ENCODE data around the gene IFIT3. TPM values are rescaled to one million over a fixed set of nuclear protein-coding genes. Genes with fewer than 3 reads are reported as not detected.
A peak's percentile ranks its signal among the peaks of the same experiment; 100 is the strongest.

IFIT3 gene
- total and polyA plus RNA-seq, 12 donors: 8.1 to 88.6 (median 26.7) TPM

DNA sequence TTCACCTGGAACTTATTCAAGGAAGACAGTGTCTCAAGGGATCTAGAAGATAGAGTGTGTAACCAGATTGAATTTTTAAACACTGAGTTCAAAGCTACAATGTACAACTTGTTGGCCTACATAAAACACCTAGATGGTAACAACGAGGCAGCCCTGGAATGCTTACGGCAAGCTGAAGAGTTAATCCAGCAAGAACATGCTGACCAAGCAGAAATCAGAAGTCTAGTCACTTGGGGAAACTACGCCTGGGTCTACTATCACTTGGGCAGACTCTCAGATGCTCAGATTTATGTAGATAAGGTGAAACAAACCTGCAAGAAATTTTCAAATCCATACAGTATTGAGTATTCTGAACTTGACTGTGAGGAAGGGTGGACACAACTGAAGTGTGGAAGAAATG, 10.9 kb downstream of the IFIT3 start:
- Histone ChIP-seq H3K9me3 (replicated peaks in 1 of 3) (no peaks in the 10 kb centered on the region), H3K27me3 (no peaks in the 10 kb centered on the region), H3K36me3 (replicated peaks in 1 of 2) (peaks cover 0 to 9% of the 10 kb centered on the region in 2 donors), H3K27ac (no peak overlapping the region), H3K4me3 (no peak overlapping the region), H3K4me1 (replicated peaks in 1 of 2) (peaks cover 0 to 19% of the 10 kb centered on the region in 2 donors)
- TF ChIP-seq, protein P1, sequence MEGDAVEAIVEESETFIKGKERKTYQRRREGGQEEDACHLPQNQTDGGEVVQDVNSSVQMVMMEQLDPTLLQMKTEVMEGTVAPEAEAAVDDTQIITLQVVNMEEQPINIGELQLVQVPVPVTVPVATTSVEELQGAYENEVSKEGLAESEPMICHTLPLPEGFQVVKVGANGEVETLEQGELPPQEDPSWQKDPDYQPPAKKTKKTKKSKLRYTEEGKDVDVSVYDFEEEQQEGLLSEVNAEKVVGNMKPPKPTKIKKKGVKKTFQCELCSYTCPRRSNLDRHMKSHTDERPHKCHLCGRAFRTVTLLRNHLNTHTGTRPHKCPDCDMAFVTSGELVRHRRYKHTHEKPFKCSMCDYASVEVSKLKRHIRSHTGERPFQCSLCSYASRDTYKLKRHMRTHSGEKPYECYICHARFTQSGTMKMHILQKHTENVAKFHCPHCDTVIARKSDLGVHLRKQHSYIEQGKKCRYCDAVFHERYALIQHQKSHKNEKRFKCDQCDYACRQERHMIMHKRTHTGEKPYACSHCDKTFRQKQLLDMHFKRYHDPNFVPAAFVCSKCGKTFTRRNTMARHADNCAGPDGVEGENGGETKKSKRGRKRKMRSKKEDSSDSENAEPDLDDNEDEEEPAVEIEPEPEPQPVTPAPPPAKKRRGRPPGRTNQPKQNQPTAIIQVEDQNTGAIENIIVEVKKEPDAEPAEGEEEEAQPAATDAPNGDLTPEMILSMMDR (IDR thresholded peaks at IDR 0.05): no peak
- no peak for TF ChIP-seq POLR2A (IDR thresholded peaks at IDR 0.05)
- no peak for DNase-seq
- intact Hi-C loops (cut with DNase I): no loop called here
- 92 to 98% (median 96%) methylated on average over 3 of the region's 3 CpGs for WGBS, 4 donors

DNA sequence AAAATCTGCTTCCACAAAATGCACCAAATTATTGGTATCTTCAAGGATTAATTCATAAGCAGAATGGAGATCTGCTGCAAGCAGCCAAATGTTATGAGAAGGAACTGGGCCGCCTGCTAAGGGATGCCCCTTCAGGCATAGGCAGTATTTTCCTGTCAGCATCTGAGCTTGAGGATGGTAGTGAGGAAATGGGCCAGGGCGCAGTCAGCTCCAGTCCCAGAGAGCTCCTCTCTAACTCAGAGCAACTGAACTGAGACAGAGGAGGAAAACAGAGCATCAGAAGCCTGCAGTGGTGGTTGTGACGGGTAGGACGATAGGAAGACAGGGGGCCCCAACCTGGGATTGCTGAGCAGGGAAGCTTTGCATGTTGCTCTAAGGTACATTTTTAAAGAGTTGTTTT, 12.1 kb downstream of the IFIT3 start:
- no peak overlapping the region for H3K27ac ChIP-seq
- H3K9me3 ChIP-seq (replicated peaks in 1 of 3): no peaks in the 10 kb centered on the region
- no peak overlapping the region for H3K4me3 ChIP-seq
- intact Hi-C loops (cut with DNase I): no loop called here
- H3K4me1 ChIP-seq (replicated peaks in 1 of 2): peaks cover 0 to 10% of the 10 kb centered on the region in 2 donors
- WGBS, 4 donors: 92 to 97% (median 95%) methylated on average over 3 to 4 of the region's 4 CpGs
- no peak for DNase-seq
- no peak for TF ChIP-seq POLR2A (IDR thresholded peaks at IDR 0.05)
- TF ChIP-seq, protein P1 (IDR thresholded peaks at IDR 0.05): no peak
- no peaks in the 10 kb centered on the region for H3K27me3 ChIP-seq
- peaks cover 0 to 9% of the 10 kb centered on the region in 2 donors for H3K36me3 ChIP-seq (replicated peaks in 1 of 2)

DNA sequence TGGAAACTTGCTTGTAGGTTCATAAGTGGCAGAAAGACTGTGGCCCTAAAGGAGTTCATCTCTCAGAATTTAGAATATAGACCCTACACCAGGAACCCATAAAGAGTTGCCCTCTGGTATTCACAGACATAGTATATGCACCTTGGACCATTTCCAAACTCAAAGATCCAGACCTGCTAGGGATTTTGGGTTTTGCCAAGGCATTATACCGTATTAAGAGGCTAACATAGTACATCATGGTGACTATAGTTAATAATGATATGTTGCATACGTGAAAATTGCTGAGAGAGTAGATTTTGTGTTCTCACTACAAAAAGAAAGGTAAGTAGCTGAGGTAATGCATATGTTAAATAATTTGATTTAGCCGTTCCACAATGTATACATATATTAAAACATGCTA, 13.9 kb downstream of the IFIT3 start:
- intact Hi-C loops (cut with DNase I): no loop called here
- peaks cover 11% of the 10 kb centered on the region in 2 donors for H3K4me1 ChIP-seq (replicated peaks in 1 of 2)
- no peaks in the 10 kb centered on the region for H3K9me3 ChIP-seq (replicated peaks in 1 of 3)
- H3K4me3 ChIP-seq: peak overlapping the region in 1 of 4 donors; percentile 45
- no peaks in the 10 kb centered on the region for H3K27me3 ChIP-seq
- H3K36me3 ChIP-seq (replicated peaks in 1 of 2): peaks cover 0 to 9% of the 10 kb centered on the region in 2 donors
- DNase-seq: no peak
- no peak for TF ChIP-seq POLR2A (IDR thresholded peaks at IDR 0.05)
- TF ChIP-seq, protein P1 (IDR thresholded peaks at IDR 0.05): no peak
- no peak overlapping the region for H3K27ac ChIP-seq
- 87 to 95% (median 93%) methylated on average over 3 of the region's 3 CpGs for WGBS, 4 donors

DNA sequence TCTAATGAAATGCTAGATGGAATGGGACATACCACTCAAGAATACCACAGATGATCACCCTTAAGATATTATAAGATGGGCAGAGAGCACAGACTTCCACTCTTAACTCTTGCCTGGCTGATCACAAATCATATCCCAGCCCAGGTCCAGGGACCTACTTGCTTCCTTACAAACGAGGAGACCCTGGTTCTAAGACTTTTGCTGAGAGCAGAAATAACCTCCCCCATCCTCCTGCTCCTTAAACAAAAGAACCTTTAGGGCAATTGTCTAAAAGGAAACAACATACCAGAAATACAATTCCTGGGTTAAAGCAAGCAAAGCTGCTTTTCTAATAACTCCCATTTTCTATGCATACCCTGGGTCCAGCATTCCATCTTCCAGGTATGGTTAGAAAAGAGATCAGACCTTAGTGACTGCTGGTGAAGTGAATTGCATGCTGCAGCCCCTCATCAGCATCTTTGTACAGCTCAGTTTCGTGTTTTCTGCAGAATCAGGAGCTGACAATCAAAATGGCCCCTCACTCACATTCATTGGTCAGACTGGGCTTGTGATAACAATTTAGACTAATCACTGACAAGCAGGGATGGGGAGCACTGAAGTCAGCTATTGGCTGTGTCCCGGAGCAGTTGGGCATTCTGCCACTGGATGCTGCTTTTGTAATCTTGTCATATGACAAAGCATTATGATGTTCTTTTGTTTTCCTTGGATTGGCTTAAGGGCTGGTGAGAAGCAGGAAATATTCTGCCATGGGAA, 14.6 kb downstream of the IFIT3 start:
- peaks cover 0 to 9% of the 10 kb centered on the region in 2 donors for H3K36me3 ChIP-seq (replicated peaks in 1 of 2)
- intact Hi-C loops (cut with DNase I): no loop called here
- peaks cover 13 to 19% of the 10 kb centered on the region in 2 donors for H3K4me1 ChIP-seq (replicated peaks in 1 of 2)
- H3K27me3 ChIP-seq: no peaks in the 10 kb centered on the region
- peak; percentile 89 to 98 (median 94) for DNase-seq
- H3K27ac ChIP-seq: peak overlapping the region in 3 of 5 donors; percentile 40 to 63 (median 52)
- no peaks in the 10 kb centered on the region for H3K9me3 ChIP-seq (replicated peaks in 1 of 3)
- peak overlapping the region in 1 of 4 donors; percentile 45 for H3K4me3 ChIP-seq
- WGBS, 4 donors: 38 to 41% (median 40%) methylated on average over 3 of the region's 3 CpGs
- TF ChIP-seq, protein P1 (IDR thresholded peaks at IDR 0.05): no peak
- TF ChIP-seq POLR2A (IDR thresholded peaks at IDR 0.05): no peak
